ENCODE results near the gene KRT74. TPM values are rescaled to one million over a fixed set of nuclear protein-coding genes. Genes with fewer than 3 reads are reported as not detected.

Gene KRT74
- total RNA-seq, 1 donor from 2014 or later: not detected

DNA sequence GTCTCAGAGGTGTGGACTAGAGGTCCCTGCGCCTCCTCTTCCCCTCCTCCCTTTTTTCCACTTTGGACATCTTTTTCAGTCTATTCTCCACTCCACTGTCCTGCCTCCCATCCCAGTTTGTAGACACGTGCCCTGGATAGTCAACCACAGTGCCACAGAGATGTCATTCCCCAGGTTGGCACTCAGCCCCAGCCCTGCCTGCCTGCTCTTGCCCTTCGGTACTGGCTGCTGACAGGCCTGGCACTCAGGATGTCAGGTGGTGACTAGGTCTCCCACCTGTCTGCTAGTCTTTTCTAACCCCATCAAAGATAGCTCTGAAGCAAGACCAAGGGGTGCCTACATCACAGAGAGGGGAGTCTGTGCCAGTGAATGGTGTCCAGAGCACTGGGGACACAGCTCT is 36.5 kb downstream of the KRT74 start:
- Mint-ChIP-seq H3K4me1 (ENCODE audit: unreplicated experiment) (peaks cover 10% of the 10 kb centered on the region), H3K27ac (no peak overlapping the region), H3K36me3 (no peaks in the 10 kb centered on the region), H3K27me3 (peaks cover 6% of the 10 kb centered on the region), H3K4me3 (no peak overlapping the region), H3K9me3 (no peaks in the 10 kb centered on the region)
- no peak for DNase-seq (ENCODE audit: extremely low spot score, unreplicated experiment)
- TF ChIP-seq, protein P1, sequence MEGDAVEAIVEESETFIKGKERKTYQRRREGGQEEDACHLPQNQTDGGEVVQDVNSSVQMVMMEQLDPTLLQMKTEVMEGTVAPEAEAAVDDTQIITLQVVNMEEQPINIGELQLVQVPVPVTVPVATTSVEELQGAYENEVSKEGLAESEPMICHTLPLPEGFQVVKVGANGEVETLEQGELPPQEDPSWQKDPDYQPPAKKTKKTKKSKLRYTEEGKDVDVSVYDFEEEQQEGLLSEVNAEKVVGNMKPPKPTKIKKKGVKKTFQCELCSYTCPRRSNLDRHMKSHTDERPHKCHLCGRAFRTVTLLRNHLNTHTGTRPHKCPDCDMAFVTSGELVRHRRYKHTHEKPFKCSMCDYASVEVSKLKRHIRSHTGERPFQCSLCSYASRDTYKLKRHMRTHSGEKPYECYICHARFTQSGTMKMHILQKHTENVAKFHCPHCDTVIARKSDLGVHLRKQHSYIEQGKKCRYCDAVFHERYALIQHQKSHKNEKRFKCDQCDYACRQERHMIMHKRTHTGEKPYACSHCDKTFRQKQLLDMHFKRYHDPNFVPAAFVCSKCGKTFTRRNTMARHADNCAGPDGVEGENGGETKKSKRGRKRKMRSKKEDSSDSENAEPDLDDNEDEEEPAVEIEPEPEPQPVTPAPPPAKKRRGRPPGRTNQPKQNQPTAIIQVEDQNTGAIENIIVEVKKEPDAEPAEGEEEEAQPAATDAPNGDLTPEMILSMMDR (conservative IDR thresholded peaks at IDR 0.05): no peak

DNA sequence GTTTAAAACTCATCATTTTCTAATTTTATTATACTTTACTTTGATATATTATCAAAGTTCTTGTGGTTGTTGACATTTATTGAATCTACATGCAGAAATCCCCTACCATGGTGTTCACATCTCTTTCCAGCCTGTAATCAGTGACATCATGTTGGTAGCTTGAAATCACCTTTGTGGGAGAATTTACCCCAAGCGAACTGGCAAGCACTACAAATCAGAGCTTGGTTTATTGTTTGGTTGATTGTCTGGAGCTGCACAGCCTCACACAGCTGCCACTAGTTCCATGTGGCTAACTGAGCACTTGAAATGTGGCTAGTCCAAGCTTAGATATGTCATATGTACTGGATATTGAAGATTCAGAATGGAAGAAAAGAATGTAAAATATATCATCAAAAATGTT is 38.1 kb downstream of the KRT74 start:
- H3K4me1 Mint-ChIP-seq (ENCODE audit: unreplicated experiment): peaks cover 10% of the 10 kb centered on the region
- H3K27ac Mint-ChIP-seq: no peak overlapping the region
- H3K36me3 Mint-ChIP-seq: no peaks in the 10 kb centered on the region
- TF ChIP-seq, protein P1 (conservative IDR thresholded peaks at IDR 0.05): no peak
- no peak for DNase-seq (ENCODE audit: extremely low spot score, unreplicated experiment)
- H3K27me3 Mint-ChIP-seq: peaks cover 6% of the 10 kb centered on the region
- no peaks in the 10 kb centered on the region for H3K9me3 Mint-ChIP-seq
- no peak overlapping the region for H3K4me3 Mint-ChIP-seq

DNA sequence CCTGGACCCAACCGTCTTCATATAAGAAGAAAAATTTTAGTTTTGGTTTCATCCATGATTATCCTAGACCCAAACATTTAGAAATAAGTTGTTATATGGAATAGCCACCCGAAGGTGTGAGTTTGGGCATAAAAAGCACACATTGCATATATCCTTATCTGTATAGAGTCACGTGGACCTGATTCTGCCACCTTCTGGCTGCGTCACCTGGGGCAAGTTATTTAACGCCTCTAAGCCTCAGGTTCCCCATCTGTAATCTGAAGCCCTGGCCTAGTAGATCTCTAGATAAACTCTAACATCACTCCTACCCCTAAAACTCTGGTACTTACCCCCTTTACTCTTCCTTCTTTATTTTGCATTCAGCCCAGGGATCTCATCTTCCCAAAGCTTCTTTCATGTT is 39.2 kb downstream of the KRT74 start:
- H3K27me3 Mint-ChIP-seq: peaks cover 6% of the 10 kb centered on the region
- no peaks in the 10 kb centered on the region for H3K9me3 Mint-ChIP-seq
- H3K4me3 Mint-ChIP-seq: no peak overlapping the region
- DNase-seq (ENCODE audit: extremely low spot score, unreplicated experiment): no peak
- peaks cover 10% of the 10 kb centered on the region for H3K4me1 Mint-ChIP-seq (ENCODE audit: unreplicated experiment)
- no peak overlapping the region for H3K27ac Mint-ChIP-seq
- TF ChIP-seq, protein P1 (conservative IDR thresholded peaks at IDR 0.05): no peak
- no peaks in the 10 kb centered on the region for H3K36me3 Mint-ChIP-seq

DNA sequence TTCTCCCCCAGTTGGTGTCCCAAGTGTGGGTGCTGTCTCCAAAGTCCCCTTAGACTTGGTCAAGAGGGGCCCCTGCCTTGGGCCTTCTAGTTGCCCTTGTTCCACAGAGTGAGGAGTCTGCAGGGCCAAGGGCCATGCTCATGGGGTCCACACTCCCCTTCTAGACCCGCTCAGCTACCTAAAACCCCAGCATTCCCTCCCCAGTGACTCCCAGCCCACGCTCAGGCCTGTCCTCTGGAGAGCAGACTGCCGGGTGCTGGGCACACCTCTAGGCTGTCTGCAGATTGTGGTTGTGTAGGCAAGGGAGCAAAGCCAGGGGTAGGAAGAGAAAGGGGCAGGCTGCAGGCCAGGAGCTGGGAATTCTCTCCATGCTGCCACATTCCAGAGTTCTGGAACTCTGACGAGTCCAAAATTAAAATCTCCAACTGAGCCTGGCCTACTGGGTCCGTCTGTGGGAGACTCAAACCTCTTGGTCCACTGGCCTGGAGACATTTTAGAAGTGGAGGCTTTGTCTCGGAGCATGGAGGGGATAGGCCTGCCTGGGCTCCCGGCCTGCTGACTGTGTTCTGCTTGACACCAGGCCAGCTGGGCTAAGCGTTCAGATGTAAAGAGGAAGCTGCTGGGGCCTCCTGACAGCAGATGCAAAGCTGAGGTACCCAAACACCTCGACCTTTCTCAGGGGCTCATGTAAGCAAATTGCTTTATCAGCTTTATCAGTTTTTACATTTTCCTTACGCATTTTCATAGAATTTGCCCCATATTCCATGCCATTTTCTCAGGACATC is 39.8 kb downstream of the KRT74 start:
- Mint-ChIP-seq H3K4me3 (no peak overlapping the region), H3K27me3 (no peaks in the 10 kb centered on the region), H3K9me3 (no peaks in the 10 kb centered on the region), H3K4me1 (ENCODE audit: unreplicated experiment) (peaks cover 4% of the 10 kb centered on the region), H3K36me3 (no peaks in the 10 kb centered on the region), H3K27ac (no peak overlapping the region)
- TF ChIP-seq, protein P1 (conservative IDR thresholded peaks at IDR 0.05): no peak
- DNase-seq (ENCODE audit: extremely low spot score, unreplicated experiment): no peak

DNA sequence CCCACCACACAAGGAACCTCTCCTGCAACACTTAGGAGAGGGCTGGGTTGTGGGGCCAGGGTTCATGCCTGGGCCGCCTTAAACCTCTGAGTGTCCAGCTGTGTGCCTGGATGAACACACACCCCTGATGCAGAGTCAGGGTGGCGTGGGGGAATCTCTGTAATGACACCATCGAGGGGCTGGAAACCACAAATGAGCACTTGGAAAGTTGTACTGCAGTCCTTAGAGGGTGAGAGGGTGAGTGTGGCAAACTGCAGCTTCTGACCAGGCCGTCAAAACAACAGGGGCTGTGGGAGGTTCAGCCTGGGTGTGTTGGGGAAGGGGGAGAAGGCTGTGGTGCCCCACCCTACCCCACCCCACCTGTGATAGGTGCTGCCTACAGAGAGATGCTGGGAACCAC is 41.0 kb downstream of the KRT74 start:
- H3K4me3 Mint-ChIP-seq: no peak overlapping the region
- no peaks in the 10 kb centered on the region for H3K4me1 Mint-ChIP-seq (ENCODE audit: unreplicated experiment)
- no peaks in the 10 kb centered on the region for H3K27me3 Mint-ChIP-seq
- no peak overlapping the region for H3K27ac Mint-ChIP-seq
- H3K9me3 Mint-ChIP-seq: no peaks in the 10 kb centered on the region
- TF ChIP-seq, protein P1 (conservative IDR thresholded peaks at IDR 0.05): no peak
- DNase-seq (ENCODE audit: extremely low spot score, unreplicated experiment): no peak
- no peaks in the 10 kb centered on the region for H3K36me3 Mint-ChIP-seq

Measured in type B pancreatic cell (in vitro differentiated cells).